RWPE1 (cell line): ENCODE data around the gene EML4.

Source experiments
- CTCF ChIA-PET: fragments of 350-600 bp; sonication (Branson Sonifier 250); formaldehyde crosslinking; extraction: SDS; loops from one replicate; lab custom pipeline; 2021; lab: Yijun Ruan, JAX
- POLR2A ChIA-PET: fragments of 400-600 bp; formaldehyde crosslinking; extraction: SDS; loops from one replicate; lab custom pipeline; 2020; ENCODE audit warnings: antibody characterized with exemption; ENCODE audit not compliant: low non-redundant PET; lab: Yijun Ruan, JAX
- DNase-seq: peaks from one replicate; pipeline ENCODE4 v3.0.0; 2012; ENCODE audit warnings: low spot score
- H3K27ac ChIP-seq: fragments of 450-650 bp; 2 replicates; pipeline ENCODE4 v1.5.1; 2017
- TF ChIP-seq, protein P1 (sequence below): fragments of 450-650 bp; conservative IDR thresholded peaks from 2 replicates; pipeline ENCODE4 v1.5.1; 2017; ENCODE audit warnings: low read depth, mild to moderate bottlenecking

EML4 gene

DNA sequence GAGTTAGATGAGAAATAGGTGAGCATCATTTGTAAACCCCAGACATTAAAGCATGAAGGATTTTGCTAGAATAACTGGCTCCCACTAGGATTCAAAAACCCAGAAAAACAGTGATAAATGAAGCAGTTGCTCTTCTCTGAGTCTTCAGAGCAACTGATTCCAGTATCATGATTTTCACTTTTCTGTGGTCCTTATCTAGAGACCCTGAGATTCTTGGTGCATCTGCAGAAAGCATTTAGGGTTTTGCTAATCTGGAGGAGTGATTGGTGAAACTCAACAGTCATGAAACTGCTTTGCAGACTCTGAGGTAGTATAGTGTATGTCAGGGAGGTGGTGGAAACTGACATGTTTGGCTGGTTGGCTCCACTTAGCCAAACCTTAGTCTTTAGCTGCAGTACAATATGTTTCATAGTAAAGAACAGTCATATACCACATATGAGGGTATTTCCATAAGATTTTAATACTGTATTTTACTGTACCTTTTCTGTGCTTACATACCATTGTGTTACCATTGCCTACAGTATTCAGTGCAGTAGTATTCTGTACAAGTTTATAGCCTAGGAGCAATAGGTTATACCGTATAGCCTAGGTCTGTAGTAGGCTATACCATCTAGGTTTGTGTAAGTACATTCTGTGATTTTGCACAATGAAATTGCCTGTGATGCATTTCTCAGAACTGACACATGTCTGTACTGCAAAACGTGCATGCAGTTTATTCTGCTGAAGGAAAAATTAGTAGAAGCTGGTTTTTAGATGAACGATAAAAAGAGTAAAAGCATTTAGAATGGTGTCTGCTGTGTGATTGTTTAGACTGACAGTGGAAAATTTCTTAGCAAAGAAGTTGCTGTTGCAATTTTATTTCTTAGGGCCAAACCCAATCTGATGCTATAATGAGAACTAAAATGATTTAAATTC lies 23.8 kb downstream of the EML4 start:
- ChIA-PET CTCF (no interaction called here), POLR2A (no interaction called here)
- DNase-seq = no peak
- no peak overlapping the region for H3K27ac ChIP-seq
- TF ChIP-seq, protein P1, sequence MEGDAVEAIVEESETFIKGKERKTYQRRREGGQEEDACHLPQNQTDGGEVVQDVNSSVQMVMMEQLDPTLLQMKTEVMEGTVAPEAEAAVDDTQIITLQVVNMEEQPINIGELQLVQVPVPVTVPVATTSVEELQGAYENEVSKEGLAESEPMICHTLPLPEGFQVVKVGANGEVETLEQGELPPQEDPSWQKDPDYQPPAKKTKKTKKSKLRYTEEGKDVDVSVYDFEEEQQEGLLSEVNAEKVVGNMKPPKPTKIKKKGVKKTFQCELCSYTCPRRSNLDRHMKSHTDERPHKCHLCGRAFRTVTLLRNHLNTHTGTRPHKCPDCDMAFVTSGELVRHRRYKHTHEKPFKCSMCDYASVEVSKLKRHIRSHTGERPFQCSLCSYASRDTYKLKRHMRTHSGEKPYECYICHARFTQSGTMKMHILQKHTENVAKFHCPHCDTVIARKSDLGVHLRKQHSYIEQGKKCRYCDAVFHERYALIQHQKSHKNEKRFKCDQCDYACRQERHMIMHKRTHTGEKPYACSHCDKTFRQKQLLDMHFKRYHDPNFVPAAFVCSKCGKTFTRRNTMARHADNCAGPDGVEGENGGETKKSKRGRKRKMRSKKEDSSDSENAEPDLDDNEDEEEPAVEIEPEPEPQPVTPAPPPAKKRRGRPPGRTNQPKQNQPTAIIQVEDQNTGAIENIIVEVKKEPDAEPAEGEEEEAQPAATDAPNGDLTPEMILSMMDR = no peak

DNA sequence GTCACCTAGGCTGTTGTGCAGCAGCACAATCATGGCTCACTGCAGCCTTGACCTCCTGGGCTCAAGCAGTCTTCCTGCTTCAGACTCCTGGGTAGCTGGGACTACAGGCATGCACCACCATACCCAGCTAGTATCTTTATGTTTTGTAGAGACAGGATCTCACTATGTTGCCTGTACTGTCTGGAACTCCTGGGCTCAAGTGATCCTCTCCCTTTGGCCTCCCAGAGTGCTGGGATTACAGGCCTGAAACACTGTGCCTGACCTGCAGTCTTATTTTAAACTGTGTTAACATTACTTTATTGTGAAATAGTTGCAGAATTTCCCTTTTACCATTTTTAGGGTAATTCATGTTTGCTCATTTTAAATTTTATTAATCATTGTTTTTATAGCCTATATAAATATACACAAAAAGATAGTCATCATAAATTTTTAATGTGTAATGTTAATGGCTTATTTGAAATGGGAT lies 24.6 kb downstream of the EML4 start:
- no peak overlapping the region for H3K27ac ChIP-seq
- DNase-seq = no peak
- ChIA-PET POLR2A (no interaction called here), CTCF (no interaction called here)
- TF ChIP-seq, protein P1 = no peak

DNA sequence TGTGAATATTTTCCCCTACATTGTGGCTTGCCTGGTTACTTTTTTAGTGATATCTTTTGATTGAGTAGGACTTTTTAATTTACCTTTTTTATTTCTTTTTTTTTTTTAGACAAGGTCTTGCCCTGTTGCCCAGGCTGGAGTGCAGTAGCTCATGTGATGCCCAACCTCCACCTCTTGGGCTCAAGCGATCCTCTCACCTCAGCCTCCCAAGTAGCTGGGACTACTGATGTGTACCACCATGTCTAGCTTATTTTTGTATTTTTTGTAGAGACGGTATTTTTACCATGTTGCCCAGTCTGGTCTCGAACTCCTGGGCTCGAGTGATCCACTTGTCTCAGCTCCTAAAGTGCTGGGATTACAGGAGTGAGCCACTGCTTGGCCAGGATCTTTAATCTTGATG lies 25.3 kb downstream of the EML4 start:
- no peak for DNase-seq
- H3K27ac ChIP-seq = no peak overlapping the region
- ChIA-PET CTCF (interaction anchor here (1.3 kb wide), 1 partner anchor 67 kb away, joined by 3 read pairs; no protein-coding TSS in a partner anchor), POLR2A (no interaction called here)
- TF ChIP-seq, protein P1 = no peak

DNA sequence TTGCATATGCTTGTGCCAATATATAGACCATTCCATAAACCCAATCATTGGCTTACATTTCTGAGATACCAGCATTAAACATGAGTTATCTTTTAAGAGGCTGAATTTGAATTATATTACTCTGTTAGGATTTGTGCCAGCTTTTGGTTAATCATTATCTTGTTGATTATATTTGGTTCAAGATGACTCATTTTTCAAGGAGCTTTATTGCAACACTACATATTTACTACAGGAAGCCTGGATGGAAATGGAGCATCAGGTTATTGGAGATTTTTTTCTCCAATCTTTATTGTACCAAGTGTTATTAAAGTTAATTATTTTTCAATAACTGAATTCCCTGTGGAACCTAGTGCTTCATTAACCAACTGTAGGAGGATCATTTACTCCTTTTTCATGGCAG lies 26.4 kb downstream of the EML4 start:
- TF ChIP-seq, protein P1 = no peak
- peak; percentile 54 for DNase-seq
- H3K27ac ChIP-seq = no peak overlapping the region
- POLR2A ChIA-PET = no interaction called here
- CTCF ChIA-PET = interaction anchor here (1.3 kb wide), 1 partner anchor 68 kb away, joined by 3 read pairs; no protein-coding TSS in a partner anchor

DNA sequence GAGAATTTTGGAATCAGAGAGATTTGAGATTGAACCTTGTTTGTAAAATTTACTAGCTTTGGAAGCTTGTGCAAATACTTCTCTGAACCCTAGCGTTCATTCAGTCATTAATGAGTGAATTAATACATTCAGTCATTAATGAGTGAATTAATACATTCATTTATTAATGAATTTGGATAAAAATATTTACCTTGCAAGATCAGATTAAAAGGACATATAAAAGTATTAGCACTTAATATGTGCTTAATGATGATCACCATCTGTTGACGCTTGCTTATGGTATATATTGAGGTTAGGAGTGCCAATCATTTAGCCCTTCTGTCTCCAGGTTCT lies 26.9 kb downstream of the EML4 start:
- H3K27ac ChIP-seq = no peak overlapping the region
- TF ChIP-seq, protein P1 = no peak
- CTCF ChIA-PET = no interaction called here
- POLR2A ChIA-PET = no interaction called here
- no peak for DNase-seq

DNA sequence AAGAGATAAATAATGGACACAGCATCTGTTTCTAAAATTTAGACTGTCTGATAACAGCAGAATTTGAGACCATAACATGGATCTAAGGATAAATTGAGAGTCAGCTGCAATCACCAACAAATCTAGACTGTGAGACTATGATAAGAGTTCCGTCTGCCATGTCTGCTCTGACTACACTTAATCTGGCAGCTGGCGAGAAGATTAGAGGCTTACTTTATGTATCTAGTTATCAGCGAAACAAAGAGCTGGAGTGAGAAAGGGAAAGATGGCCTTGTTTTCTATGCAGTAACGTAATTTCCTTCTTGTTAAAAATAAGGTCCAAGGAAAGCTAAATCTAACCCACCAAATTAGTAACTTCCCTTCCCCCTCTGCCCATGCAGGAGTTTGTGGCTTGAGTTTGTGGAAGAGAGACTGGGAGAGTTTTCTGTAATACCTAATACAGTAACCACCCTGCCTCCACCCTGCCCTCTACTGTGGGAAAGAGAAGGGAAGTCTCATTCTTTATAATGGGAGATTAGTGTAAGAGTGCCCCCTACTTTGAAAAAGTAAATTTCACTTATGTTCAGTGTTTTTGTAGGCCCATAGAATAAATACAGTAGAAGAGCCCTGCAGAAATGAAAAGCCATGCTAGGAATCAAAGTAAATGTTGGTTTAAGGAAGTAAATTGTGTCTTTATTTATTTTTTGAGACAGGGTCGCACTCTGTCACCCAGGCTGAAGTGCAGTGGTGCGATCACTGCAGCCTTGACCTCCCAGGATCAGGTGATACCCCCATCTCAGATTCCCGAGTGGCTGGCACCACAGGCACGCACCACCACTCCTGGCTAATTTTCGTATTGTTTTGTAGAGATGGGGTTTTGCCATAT lies 27.5 kb downstream of the EML4 start:
- DNase-seq = no peak
- ChIA-PET CTCF (no interaction called here), POLR2A (no interaction called here)
- H3K27ac ChIP-seq = no peak overlapping the region
- TF ChIP-seq, protein P1 = no peak
